ENCODE data around the gene FOXP1.

FOXP1 gene

GRCh38 chr3:71083726-71084131, 499.8 kb downstream of the FOXP1 start:
- Histone ChIP-seq H3K27me3 (replicated peaks) (no peaks in the 10 kb centered on the region), H3K27ac (no peak overlapping the region), H3K4me3 (ENCODE audit: low read depth, low read length) (no peak overlapping the region), H3K36me3 (replicated peaks) (no peaks in the 10 kb centered on the region)
- no peak for DNase-seq
- TF ChIP-seq, protein P1, sequence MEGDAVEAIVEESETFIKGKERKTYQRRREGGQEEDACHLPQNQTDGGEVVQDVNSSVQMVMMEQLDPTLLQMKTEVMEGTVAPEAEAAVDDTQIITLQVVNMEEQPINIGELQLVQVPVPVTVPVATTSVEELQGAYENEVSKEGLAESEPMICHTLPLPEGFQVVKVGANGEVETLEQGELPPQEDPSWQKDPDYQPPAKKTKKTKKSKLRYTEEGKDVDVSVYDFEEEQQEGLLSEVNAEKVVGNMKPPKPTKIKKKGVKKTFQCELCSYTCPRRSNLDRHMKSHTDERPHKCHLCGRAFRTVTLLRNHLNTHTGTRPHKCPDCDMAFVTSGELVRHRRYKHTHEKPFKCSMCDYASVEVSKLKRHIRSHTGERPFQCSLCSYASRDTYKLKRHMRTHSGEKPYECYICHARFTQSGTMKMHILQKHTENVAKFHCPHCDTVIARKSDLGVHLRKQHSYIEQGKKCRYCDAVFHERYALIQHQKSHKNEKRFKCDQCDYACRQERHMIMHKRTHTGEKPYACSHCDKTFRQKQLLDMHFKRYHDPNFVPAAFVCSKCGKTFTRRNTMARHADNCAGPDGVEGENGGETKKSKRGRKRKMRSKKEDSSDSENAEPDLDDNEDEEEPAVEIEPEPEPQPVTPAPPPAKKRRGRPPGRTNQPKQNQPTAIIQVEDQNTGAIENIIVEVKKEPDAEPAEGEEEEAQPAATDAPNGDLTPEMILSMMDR (IDR thresholded peaks at IDR 0.05; ENCODE audit: low read depth, low read length, missing control alignments), result no peak
- in situ Hi-C loops (cut with HindIII; ENCODE audit: low pct_ligation_motif_present, low sequenced_read_pairs), result no loop called here

DNA sequence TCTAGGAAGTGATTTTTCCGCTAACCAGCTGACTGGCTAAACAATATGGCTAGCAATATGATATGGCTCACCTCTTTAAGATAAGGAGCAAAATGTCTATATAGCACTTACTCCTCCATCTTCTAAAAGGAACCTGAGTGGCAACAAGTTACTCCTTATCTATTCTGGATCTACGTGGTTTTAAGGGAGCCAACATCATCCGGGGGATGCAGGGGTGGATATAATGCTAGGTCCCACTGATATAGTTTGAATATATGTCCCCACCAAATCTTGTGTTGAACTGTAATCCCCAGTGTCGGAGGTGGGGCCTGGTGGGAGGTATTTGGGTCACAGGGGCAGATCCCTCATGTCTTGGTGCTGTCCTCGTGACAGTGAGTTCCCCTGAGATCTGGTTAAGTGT, 500.7 kb downstream of the FOXP1 start:
- Histone ChIP-seq H3K27me3 (replicated peaks) (no peaks in the 10 kb centered on the region), H3K36me3 (replicated peaks) (no peaks in the 10 kb centered on the region), H3K4me3 (ENCODE audit: low read depth, low read length) (no peak overlapping the region), H3K27ac (no peak overlapping the region)
- no peak for DNase-seq
- in situ Hi-C loops (cut with HindIII; ENCODE audit: low pct_ligation_motif_present, low sequenced_read_pairs), result no loop called here
- TF ChIP-seq, protein P1 (IDR thresholded peaks at IDR 0.05; ENCODE audit: low read depth, low read length, missing control alignments), result no peak

- no peaks in the 10 kb centered on the region for H3K36me3 ChIP-seq (replicated peaks)
- TF ChIP-seq, protein P1 (IDR thresholded peaks at IDR 0.05; ENCODE audit: low read depth, low read length, missing control alignments), result no peak
- no peak overlapping the region for H3K27ac ChIP-seq
- no peak overlapping the region for H3K4me3 ChIP-seq (ENCODE audit: low read depth, low read length)
- H3K27me3 ChIP-seq (replicated peaks), result no peaks in the 10 kb centered on the region
- DNase-seq, result no peak
- in situ Hi-C loops (cut with HindIII; ENCODE audit: low pct_ligation_motif_present, low sequenced_read_pairs), result no loop called here
Measured at GRCh38 chr3:71080517-71081083, 502.9 kb downstream of the FOXP1 start.

DNA sequence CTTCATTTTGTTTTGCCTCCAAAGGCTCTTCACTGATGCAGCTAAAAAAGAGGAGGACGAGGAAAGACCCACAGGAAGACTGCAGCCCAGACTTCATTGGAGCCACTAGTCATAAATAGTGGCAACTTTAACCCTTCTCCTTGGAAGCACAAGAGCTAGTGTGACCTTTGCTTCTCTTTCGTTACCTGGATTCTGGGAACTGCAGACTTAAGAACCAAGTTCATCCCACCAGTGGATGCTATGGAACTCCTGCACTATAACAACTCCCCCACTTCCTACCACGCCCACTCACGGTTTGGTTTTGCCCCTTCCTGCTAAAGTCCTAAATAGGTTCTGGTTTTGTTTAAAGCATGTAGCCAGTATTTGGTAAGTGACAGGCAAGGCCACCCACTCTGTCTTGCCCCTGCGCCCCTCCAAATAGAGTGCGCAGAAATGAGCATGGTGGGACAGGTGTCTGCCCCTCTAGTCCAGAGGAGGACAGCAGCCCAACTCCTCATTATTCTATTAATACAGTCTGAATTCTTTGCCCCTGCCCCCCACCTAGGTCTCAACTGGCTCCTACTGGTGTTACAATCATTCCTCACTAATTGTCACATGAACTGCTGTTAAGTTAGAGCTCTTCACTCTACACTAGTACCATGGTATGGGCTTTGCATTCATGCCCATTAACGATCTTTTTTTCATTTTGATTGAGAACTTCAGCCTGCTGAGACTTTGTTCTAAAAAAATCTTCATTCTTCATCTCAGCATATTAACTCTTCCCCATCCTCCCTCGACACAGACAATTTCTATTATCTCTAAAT, 504.6 kb downstream of the FOXP1 start:
- Histone ChIP-seq H3K36me3 (replicated peaks) (no peaks in the 10 kb centered on the region), H3K27ac (no peak overlapping the region), H3K27me3 (replicated peaks) (no peaks in the 10 kb centered on the region), H3K4me3 (ENCODE audit: low read depth, low read length) (no peak overlapping the region)
- in situ Hi-C loops (cut with HindIII; ENCODE audit: low pct_ligation_motif_present, low sequenced_read_pairs), result no loop called here
- DNase-seq, result no peak
- TF ChIP-seq, protein P1 (IDR thresholded peaks at IDR 0.05; ENCODE audit: low read depth, low read length, missing control alignments), result no peak

DNA sequence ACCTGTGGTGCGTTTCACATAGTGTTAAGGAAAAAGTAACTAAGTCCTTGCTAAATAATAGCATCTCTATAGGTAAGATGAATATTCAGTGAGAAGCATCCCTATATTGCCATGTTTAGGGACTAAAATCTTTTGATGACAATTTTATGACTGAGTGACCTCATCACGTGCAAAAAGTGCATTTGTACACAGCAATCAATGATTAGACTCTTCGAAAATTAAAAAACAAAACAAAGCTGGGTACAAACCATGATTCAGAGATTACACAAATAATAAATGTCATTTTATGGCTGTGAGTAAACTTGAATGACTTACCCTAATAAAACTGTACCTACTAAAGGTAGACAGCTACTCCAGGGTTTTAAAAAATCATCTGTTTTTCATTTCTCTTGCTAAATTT, 505.3 kb downstream of the FOXP1 start:
- Histone ChIP-seq H3K27ac (no peak overlapping the region), H3K4me3 (ENCODE audit: low read depth, low read length) (no peak overlapping the region), H3K36me3 (replicated peaks) (no peaks in the 10 kb centered on the region), H3K27me3 (replicated peaks) (no peaks in the 10 kb centered on the region)
- TF ChIP-seq, protein P1 (IDR thresholded peaks at IDR 0.05; ENCODE audit: low read depth, low read length, missing control alignments), result no peak
- no peak for DNase-seq
- in situ Hi-C loops (cut with HindIII; ENCODE audit: low pct_ligation_motif_present, low sequenced_read_pairs), result no loop called here
